ENCODE data around the gene GDPD5.

The GDPD5 gene

DNA sequence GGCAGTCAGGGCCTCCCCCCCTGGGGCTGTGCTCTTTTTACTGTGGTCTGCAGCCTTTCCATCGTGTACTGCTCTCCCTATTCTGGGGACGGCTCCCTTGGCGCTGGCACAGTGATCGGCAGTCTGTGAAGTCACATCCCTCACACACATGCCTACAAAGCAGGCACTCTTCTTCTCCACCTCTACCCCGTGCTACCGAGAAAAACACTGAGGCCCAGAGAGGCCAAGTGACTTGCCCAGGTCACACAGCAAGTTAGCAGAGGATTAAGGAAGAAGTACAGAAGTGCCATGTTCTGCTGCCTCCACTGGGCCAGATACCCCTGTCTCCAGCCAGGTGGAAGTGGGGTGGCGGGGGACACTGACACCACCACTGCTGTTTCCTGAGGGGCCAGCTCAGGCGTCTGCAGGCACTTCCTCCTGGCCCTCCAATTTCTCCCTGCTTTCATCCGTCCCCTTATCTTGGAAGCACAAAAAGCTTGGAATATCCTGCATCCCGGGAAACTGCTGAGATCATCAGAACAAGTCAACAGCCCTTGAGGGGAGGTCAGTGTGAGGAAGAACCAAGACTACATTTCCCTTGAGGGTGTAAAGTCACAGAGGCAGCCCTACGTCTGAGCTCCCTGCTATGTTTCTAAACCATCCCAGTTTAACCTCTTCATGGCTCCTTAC is 62.5 kb downstream of the GDPD5 start:
- TF ChIP-seq ESRRG (CRISPR knock-in tag; IDR thresholded peaks at IDR 0.05) (no peak), ISL1 (CRISPR knock-in tag; IDR thresholded peaks at IDR 0.05) (no peak), SNAI2 (CRISPR knock-in tag; IDR thresholded peaks at IDR 0.05) (no peak)
- no peak for ATAC-seq

DNA sequence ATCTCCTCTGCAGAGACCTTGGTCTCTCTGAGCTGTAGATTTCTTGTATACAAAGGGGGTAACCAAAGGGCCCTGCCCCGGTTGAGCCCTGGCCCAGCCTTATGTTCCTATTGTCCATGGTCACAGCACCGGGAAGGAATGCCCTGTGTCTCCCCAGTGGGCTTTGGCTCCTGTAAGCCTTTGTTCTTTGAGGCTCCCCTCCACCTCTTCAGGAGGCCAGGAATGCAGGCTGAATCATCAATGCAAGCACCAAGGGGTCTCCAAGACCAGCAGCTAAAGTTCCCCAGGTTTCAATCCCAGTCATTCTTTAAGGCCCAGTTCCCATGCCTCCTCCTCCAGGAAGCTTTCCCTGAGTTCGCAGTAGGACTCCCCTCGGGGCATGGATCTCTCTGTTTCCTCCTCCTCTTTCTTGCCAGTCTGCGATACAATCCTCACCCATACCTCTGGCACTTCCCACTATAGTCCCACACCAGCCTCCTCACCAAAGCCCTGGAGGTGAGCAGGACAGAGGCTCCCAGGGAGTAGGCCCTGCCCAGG is 63.6 kb downstream of the GDPD5 start:
- TF ChIP-seq PPARA (CRISPR knock-in tag; IDR thresholded peaks at IDR 0.05; ENCODE audit: borderline replicate concordance) (no peak), ZNF565 (CRISPR knock-in tag; conservative IDR thresholded peaks at IDR 0.05; ENCODE audit: low read depth) (no peak), GLIS3 (CRISPR knock-in tag; IDR thresholded peaks at IDR 0.05) (no peak), SNAI2 (CRISPR knock-in tag; IDR thresholded peaks at IDR 0.05) (no peak), ZNF8 (CRISPR knock-in tag; IDR thresholded peaks at IDR 0.05) (no peak), TOX (CRISPR knock-in tag; IDR thresholded peaks at IDR 0.05; ENCODE audit: borderline replicate concordance) (no peak), ZFP30 (CRISPR knock-in tag; IDR thresholded peaks at IDR 0.05) (no peak), ZFP3 (CRISPR knock-in tag; IDR thresholded peaks at IDR 0.05) (no peak), ESRRG (CRISPR knock-in tag; IDR thresholded peaks at IDR 0.05) (no peak), BACH2 (CRISPR knock-in tag; IDR thresholded peaks at IDR 0.05; ENCODE audit: borderline replicate concordance) (no peak), ZNF70 (CRISPR knock-in tag; IDR thresholded peaks at IDR 0.05) (no peak), CSDC2 (CRISPR knock-in tag; IDR thresholded peaks at IDR 0.05) (no peak), ZC3H10 (CRISPR knock-in tag; IDR thresholded peaks at IDR 0.05) (no peak), ARNTL (CRISPR knock-in tag; IDR thresholded peaks at IDR 0.05; ENCODE audit: borderline replicate concordance, low read depth) (no peak), TCF4 (CRISPR knock-in tag; IDR thresholded peaks at IDR 0.05; ENCODE audit: borderline replicate concordance) (no peak)
- TF ChIP-seq, protein P1, sequence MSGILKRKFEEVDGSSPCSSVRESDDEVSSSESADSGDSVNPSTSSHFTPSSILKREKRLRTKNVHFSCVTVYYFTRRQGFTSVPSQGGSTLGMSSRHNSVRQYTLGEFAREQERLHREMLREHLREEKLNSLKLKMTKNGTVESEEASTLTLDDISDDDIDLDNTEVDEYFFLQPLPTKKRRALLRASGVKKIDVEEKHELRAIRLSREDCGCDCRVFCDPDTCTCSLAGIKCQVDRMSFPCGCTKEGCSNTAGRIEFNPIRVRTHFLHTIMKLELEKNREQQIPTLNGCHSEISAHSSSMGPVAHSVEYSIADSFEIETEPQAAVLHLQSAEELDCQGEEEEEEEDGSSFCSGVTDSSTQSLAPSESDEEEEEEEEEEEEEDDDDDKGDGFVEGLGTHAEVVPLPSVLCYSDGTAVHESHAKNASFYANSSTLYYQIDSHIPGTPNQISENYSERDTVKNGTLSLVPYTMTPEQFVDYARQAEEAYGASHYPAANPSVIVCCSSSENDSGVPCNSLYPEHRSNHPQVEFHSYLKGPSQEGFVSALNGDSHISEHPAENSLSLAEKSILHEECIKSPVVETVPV (CRISPR knock-in tag; IDR thresholded peaks at IDR 0.05), result no peak
- TF ChIP-seq, protein P2, sequence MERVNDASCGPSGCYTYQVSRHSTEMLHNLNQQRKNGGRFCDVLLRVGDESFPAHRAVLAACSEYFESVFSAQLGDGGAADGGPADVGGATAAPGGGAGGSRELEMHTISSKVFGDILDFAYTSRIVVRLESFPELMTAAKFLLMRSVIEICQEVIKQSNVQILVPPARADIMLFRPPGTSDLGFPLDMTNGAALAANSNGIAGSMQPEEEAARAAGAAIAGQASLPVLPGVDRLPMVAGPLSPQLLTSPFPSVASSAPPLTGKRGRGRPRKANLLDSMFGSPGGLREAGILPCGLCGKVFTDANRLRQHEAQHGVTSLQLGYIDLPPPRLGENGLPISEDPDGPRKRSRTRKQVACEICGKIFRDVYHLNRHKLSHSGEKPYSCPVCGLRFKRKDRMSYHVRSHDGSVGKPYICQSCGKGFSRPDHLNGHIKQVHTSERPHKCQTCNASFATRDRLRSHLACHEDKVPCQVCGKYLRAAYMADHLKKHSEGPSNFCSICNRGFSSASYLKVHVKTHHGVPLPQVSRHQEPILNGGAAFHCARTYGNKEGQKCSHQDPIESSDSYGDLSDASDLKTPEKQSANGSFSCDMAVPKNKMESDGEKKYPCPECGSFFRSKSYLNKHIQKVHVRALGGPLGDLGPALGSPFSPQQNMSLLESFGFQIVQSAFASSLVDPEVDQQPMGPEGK (CRISPR knock-in tag; IDR thresholded peaks at IDR 0.05; ENCODE audit: borderline replicate concordance), result no peak
- TF ChIP-seq, protein P3, sequence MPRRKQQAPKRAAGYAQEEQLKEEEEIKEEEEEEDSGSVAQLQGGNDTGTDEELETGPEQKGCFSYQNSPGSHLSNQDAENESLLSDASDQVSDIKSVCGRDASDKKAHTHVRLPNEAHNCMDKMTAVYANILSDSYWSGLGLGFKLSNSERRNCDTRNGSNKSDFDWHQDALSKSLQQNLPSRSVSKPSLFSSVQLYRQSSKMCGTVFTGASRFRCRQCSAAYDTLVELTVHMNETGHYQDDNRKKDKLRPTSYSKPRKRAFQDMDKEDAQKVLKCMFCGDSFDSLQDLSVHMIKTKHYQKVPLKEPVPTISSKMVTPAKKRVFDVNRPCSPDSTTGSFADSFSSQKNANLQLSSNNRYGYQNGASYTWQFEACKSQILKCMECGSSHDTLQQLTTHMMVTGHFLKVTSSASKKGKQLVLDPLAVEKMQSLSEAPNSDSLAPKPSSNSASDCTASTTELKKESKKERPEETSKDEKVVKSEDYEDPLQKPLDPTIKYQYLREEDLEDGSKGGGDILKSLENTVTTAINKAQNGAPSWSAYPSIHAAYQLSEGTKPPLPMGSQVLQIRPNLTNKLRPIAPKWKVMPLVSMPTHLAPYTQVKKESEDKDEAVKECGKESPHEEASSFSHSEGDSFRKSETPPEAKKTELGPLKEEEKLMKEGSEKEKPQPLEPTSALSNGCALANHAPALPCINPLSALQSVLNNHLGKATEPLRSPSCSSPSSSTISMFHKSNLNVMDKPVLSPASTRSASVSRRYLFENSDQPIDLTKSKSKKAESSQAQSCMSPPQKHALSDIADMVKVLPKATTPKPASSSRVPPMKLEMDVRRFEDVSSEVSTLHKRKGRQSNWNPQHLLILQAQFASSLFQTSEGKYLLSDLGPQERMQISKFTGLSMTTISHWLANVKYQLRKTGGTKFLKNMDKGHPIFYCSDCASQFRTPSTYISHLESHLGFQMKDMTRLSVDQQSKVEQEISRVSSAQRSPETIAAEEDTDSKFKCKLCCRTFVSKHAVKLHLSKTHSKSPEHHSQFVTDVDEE (CRISPR knock-in tag; IDR thresholded peaks at IDR 0.05), result no peak
- TF ChIP-seq, protein P4, sequence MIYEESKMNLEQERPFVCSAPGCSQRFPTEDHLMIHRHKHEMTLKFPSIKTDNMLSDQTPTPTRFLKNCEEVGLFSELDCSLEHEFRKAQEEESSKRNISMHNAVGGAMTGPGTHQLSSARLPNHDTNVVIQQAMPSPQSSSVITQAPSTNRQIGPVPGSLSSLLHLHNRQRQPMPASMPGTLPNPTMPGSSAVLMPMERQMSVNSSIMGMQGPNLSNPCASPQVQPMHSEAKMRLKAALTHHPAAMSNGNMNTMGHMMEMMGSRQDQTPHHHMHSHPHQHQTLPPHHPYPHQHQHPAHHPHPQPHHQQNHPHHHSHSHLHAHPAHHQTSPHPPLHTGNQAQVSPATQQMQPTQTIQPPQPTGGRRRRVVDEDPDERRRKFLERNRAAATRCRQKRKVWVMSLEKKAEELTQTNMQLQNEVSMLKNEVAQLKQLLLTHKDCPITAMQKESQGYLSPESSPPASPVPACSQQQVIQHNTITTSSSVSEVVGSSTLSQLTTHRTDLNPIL (CRISPR knock-in tag; IDR thresholded peaks at IDR 0.05; ENCODE audit: low read depth), result no peak
- no peak for ATAC-seq

DNA sequence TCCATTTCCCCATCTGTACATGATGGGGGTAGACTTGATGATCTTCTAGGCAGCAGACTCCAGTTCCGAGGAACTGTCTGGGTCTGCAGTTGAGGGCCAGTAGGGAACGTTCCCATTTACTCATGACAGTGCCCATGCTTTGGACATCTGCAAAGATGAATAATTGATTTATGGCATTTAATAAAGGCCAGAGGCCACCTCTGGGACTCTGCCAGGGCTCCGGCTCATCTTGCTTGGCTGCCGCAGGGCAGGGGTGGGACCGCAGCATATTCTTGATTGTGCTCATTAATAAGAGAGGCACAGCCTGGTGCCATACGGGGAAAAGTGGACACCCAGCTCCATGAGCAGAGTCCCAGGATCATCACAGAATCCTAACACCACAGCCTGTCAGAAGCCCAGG is 64.6 kb downstream of the GDPD5 start:
- TF ChIP-seq OSR1 (CRISPR knock-in tag; IDR thresholded peaks at IDR 0.05), result no peak
- no peak for TF ChIP-seq ZNF70 (CRISPR knock-in tag; IDR thresholded peaks at IDR 0.05)
- no peak for TF ChIP-seq SNAI2 (CRISPR knock-in tag; IDR thresholded peaks at IDR 0.05)
- no peak for TF ChIP-seq ISL1 (CRISPR knock-in tag; IDR thresholded peaks at IDR 0.05)
- TF ChIP-seq, protein P4 (CRISPR knock-in tag; IDR thresholded peaks at IDR 0.05; ENCODE audit: low read depth), result no peak
- no peak for TF ChIP-seq ARNTL (CRISPR knock-in tag; IDR thresholded peaks at IDR 0.05; ENCODE audit: borderline replicate concordance, low read depth)
- TF ChIP-seq ZNF8 (CRISPR knock-in tag; IDR thresholded peaks at IDR 0.05), result no peak
- no peak for TF ChIP-seq ZNF565 (CRISPR knock-in tag; conservative IDR thresholded peaks at IDR 0.05; ENCODE audit: low read depth)
- TF ChIP-seq ESRRG (CRISPR knock-in tag; IDR thresholded peaks at IDR 0.05), result no peak
- no peak for TF ChIP-seq RARB (CRISPR knock-in tag; IDR thresholded peaks at IDR 0.05)
- no peak for TF ChIP-seq TCF4 (CRISPR knock-in tag; IDR thresholded peaks at IDR 0.05; ENCODE audit: borderline replicate concordance)
- no peak for TF ChIP-seq CSDC2 (CRISPR knock-in tag; IDR thresholded peaks at IDR 0.05)
- peak; percentile 40; the same call in 2 of the 3 replicates for ATAC-seq
